Transverse colon (tissue), 3 donors: ENCODE measurements around the gene ZGLP1.

Source experiments
- POLR2A ChIP-seq: fragments of 450-650 bp; IDR thresholded peaks from one replicate; pipeline ENCODE4 v1.6.1; 2016; ENCODE audit warnings: antibody characterized with exemption, mild to moderate bottlenecking, moderate library complexity
- TF ChIP-seq, protein P1 (sequence below), 5 experiments: fragments of 200-600 bp in 3 of 5; fragments of 450-650 bp in 2 of 5; sonication (generic) in 3 of 5; IDR thresholded peaks; 1 replicate in 2 of 5; 2 replicates in 3 of 5; pipeline ENCODE4 v1.5.1; 2016 to 2017; ENCODE audit warnings: antibody characterized with exemption in 5 of 5, inconsistent platforms in 3 of 5, mild to moderate bottlenecking in 2 of 5, moderate library complexity in 1 of 5

DNA sequence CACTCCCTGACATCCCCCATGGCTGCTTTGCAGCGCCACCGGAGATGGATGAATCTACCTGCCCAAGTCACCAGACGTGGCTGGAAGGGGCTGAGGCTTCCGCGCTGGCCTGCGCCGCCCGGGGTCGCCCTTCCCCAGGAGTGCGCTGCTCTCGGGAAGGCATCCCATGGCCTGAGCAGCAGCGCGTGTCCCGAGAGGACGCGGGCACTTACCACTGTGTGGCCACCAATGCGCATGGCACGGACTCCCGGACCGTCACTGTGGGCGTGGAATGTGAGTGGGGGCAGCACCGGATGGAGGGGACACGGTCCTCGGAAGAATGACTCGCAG, 15.3 kb downstream of the ZGLP1 start:
- TF ChIP-seq, protein P1, sequence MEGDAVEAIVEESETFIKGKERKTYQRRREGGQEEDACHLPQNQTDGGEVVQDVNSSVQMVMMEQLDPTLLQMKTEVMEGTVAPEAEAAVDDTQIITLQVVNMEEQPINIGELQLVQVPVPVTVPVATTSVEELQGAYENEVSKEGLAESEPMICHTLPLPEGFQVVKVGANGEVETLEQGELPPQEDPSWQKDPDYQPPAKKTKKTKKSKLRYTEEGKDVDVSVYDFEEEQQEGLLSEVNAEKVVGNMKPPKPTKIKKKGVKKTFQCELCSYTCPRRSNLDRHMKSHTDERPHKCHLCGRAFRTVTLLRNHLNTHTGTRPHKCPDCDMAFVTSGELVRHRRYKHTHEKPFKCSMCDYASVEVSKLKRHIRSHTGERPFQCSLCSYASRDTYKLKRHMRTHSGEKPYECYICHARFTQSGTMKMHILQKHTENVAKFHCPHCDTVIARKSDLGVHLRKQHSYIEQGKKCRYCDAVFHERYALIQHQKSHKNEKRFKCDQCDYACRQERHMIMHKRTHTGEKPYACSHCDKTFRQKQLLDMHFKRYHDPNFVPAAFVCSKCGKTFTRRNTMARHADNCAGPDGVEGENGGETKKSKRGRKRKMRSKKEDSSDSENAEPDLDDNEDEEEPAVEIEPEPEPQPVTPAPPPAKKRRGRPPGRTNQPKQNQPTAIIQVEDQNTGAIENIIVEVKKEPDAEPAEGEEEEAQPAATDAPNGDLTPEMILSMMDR (IDR thresholded peaks at IDR 0.05), result peak in 1 of 5 experiments; percentile 15
- no peak for TF ChIP-seq POLR2A
